Tibial nerve (tissue), 4 donors: ENCODE measurements around the gene C17orf67. TPM values are rescaled to one million over a fixed set of nuclear protein-coding genes. Genes with fewer than 3 reads are reported as not detected.

Experiments
- DNase-seq, 2 donors: peaks; one replicate each; pipeline ENCODE4 v3.0.0-alpha.2; 2019; ENCODE audit warnings: low spot score in 2 of 2
- H3K27ac ChIP-seq, 4 donors: fragments of 200-600 bp; sonication (generic) in 3 of 4; one replicate each; pipeline ENCODE4 v1.5.1; 2017 to 2019; ENCODE audit warnings: mild to moderate bottlenecking in 1 of 4
- H3K27me3 ChIP-seq, 2 donors: fragments of 200-600 bp; sonication (generic) in 1 of 2; one replicate each; pipeline versions ENCODE4 v1.5.1 to v1.6.0; 2017 to 2019
- H3K36me3 ChIP-seq, 3 donors: fragments of 200-600 bp; sonication (generic); one replicate each; pipeline ENCODE4 v1.5.1; 2018 to 2019
- H3K4me1 ChIP-seq, 4 donors: fragments of 200-600 bp; sonication (generic) in 3 of 4; one replicate each; pipeline ENCODE4 v1.5.1; 2017 to 2019
- H3K4me3 ChIP-seq, 4 donors: fragments of 200-600 bp; sonication (generic) in 3 of 4; one replicate each; pipeline ENCODE4 v1.5.1; 2017 to 2019; ENCODE audit warnings: mild to moderate bottlenecking in 1 of 4, moderate library complexity in 1 of 4
- H3K9me3 ChIP-seq, 4 donors: fragments of 200-600 bp; sonication (generic) in 3 of 4; one replicate each; pipeline ENCODE4 v1.5.1; 2017 to 2019
- CTCF ChIP-seq, 5 experiments: fragments of 200-600 bp in 3 of 5; fragments of 450-650 bp in 2 of 5; sonication (generic) in 3 of 5; IDR thresholded peaks; one replicate each; pipeline ENCODE4 v1.5.1; 2016 to 2019; ENCODE audit warnings: antibody characterized with exemption in 5 of 5, mild to moderate bottlenecking in 3 of 5, moderate library complexity in 2 of 5
- EP300 ChIP-seq, 2 donors: sonication (generic); formaldehyde crosslinking; IDR thresholded peaks; one replicate each; pipeline ENCODE4 v1.6.1; 2017; ENCODE audit warnings: antibody characterized with exemption in 2 of 2, mild to moderate bottlenecking in 1 of 2
- POLR2A ChIP-seq, 2 donors: fragments of 450-650 bp; IDR thresholded peaks; one replicate each; pipeline ENCODE4 v1.6.1; 2017; ENCODE audit warnings: antibody characterized with exemption in 2 of 2, mild to moderate bottlenecking in 2 of 2, moderate library complexity in 2 of 2
- WGBS, 2 donors: methylation state at CpG; one replicate each; pipeline ENCODE4 v1.1.5; 2018; 5-methylcytosine and 5-hydroxymethylcytosine counted together
- total RNA-seq, 4 donors: library from RNA; depleted of rRNA; stranded (reverse); fragments of >200 nt; gene quantifications; one replicate each; pipeline ENCODE4 v1.1.0, GENCODE V29; 2016

The C17orf67 gene
- total RNA-seq, 4 donors from 2014 or later = 2.4 to 4.5 (median 3.1) TPM

DNA sequence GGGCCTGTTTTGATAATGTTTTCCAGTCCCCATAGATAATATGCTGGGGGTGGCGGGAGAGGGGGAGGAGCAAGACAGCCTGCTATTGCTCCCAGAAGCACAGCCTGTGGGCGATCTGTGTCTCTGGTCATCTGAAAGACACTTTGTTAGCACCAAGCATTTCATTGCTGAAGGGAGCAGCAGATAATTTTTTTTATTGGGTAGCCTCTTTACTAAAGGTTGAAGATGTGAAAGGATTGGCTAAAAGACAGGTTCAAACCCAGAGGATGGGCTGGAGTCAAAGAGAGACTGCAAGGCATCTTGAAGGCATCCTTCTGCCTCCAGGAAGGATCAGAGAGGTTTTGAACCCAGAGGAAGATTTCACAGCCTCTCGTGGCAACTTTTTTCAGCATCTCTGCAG is 60.6 kb downstream of the C17orf67 start:
- DNase-seq = no peak
- no peaks in the 10 kb centered on the region for H3K4me1 ChIP-seq
- no peak overlapping the region for H3K4me3 ChIP-seq
- no peaks in the 10 kb centered on the region for H3K36me3 ChIP-seq
- no peaks in the 10 kb centered on the region for H3K27me3 ChIP-seq
- TF ChIP-seq EP300 (IDR thresholded peaks at IDR 0.05) = no peak
- no peak for TF ChIP-seq POLR2A (IDR thresholded peaks at IDR 0.05)
- no peak for TF ChIP-seq CTCF (IDR thresholded peaks at IDR 0.05)
- no peak overlapping the region for H3K27ac ChIP-seq
- 54 to 62% methylated on average over 3 of the region's 3 CpGs for WGBS, 2 donors
- no peaks in the 10 kb centered on the region for H3K9me3 ChIP-seq

DNA sequence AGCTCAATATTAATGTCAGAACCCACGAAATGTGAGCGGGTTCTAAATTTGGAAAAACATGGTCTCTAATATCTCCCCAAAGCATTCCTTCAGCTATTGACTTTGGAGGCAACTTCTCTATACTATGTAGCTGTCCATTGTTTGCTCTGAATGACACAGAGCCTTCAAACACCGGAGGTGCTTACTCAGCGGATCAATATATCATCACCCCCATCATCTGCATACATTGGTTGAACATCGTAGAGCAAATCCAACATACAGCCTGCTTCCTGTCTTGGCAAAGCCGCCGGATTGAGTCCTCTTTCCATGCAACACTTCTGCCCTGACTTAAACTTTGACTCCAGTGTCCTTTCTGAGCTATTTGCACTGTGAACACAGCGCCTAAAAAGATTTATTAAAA is 61.3 kb downstream of the C17orf67 start:
- Histone ChIP-seq H3K4me1 (no peaks in the 10 kb centered on the region), H3K36me3 (no peaks in the 10 kb centered on the region), H3K9me3 (no peaks in the 10 kb centered on the region), H3K27me3 (no peaks in the 10 kb centered on the region), H3K27ac (no peak overlapping the region), H3K4me3 (no peak overlapping the region)
- no peak for DNase-seq
- no peak for TF ChIP-seq EP300 (IDR thresholded peaks at IDR 0.05)
- no peak for TF ChIP-seq CTCF (IDR thresholded peaks at IDR 0.05)
- no peak for TF ChIP-seq POLR2A (IDR thresholded peaks at IDR 0.05)
- 50 to 58% methylated on average over 8 of the region's 8 CpGs for WGBS, 2 donors

GRCh38 chr17:56771975-56772374 is 61.7 kb downstream of the C17orf67 start:
- 83 to 87% methylated on average over 4 of the region's 4 CpGs for WGBS, 2 donors
- DNase-seq = no peak
- H3K4me3 ChIP-seq = no peak overlapping the region
- no peaks in the 10 kb centered on the region for H3K4me1 ChIP-seq
- no peaks in the 10 kb centered on the region for H3K9me3 ChIP-seq
- no peaks in the 10 kb centered on the region for H3K36me3 ChIP-seq
- H3K27ac ChIP-seq = no peak overlapping the region
- no peak for TF ChIP-seq POLR2A (IDR thresholded peaks at IDR 0.05)
- TF ChIP-seq EP300 (IDR thresholded peaks at IDR 0.05) = no peak
- TF ChIP-seq CTCF (IDR thresholded peaks at IDR 0.05) = no peak
- no peaks in the 10 kb centered on the region for H3K27me3 ChIP-seq

DNA sequence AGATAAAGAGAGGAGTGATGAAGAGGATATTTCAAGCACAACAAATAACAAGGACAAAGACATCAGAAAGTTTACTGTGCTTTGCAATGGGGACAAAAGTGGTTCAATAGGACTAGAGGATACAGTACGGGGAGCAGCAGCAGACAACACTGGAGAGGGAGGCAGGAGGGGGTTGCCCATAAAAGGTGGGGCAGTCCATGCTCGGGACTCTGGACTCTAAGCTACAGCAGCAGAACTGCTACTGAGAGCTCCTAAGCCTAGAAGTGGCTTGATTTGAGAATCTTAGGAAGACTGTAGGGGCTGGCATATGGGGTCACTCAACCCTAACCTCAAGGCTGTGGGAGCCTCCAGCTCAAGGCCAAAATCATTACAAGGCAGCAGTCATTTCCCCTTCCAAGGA is 62.2 kb downstream of the C17orf67 start:
- DNase-seq = no peak
- no peaks in the 10 kb centered on the region for H3K4me1 ChIP-seq
- TF ChIP-seq POLR2A (IDR thresholded peaks at IDR 0.05) = no peak
- TF ChIP-seq CTCF (IDR thresholded peaks at IDR 0.05) = no peak
- no peak for TF ChIP-seq EP300 (IDR thresholded peaks at IDR 0.05)
- WGBS, 2 donors = 66 to 79% methylated on average over 2 of the region's 2 CpGs
- H3K9me3 ChIP-seq = no peaks in the 10 kb centered on the region
- no peak overlapping the region for H3K4me3 ChIP-seq
- no peak overlapping the region for H3K27ac ChIP-seq
- no peaks in the 10 kb centered on the region for H3K36me3 ChIP-seq
- H3K27me3 ChIP-seq = no peaks in the 10 kb centered on the region

DNA sequence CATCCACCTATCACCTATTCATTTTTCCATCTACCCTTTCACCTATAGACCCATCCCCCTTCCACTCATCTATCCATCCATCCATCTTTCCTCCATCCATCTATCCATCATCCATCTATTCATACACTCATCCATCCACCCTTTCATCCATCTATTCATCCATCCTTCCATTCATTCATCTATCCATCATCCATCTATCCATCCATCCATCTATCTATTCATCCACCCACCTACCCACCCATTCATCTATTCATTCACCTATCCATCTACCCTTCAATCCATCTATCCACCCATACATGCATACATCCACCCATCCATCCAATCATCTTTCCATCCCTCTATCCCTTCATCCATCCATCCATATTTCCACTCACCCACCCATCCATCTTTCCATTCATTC is 63.3 kb downstream of the C17orf67 start:
- DNase-seq = no peak
- Histone ChIP-seq H3K27me3 (no peaks in the 10 kb centered on the region), H3K9me3 (no peaks in the 10 kb centered on the region), H3K4me3 (no peak overlapping the region), H3K36me3 (no peaks in the 10 kb centered on the region), H3K27ac (no peak overlapping the region), H3K4me1 (no peaks in the 10 kb centered on the region)
- TF ChIP-seq POLR2A (IDR thresholded peaks at IDR 0.05) = no peak
- TF ChIP-seq CTCF (IDR thresholded peaks at IDR 0.05) = no peak
- no peak for TF ChIP-seq EP300 (IDR thresholded peaks at IDR 0.05)
